ENCODE data around the gene ABL2. TPM values are rescaled to one million over a fixed set of nuclear protein-coding genes. Genes with fewer than 3 reads are reported as not detected.

ABL2 gene
- total RNA-seq, 1 experiment from 2014 or later = 38.3 TPM

DNA sequence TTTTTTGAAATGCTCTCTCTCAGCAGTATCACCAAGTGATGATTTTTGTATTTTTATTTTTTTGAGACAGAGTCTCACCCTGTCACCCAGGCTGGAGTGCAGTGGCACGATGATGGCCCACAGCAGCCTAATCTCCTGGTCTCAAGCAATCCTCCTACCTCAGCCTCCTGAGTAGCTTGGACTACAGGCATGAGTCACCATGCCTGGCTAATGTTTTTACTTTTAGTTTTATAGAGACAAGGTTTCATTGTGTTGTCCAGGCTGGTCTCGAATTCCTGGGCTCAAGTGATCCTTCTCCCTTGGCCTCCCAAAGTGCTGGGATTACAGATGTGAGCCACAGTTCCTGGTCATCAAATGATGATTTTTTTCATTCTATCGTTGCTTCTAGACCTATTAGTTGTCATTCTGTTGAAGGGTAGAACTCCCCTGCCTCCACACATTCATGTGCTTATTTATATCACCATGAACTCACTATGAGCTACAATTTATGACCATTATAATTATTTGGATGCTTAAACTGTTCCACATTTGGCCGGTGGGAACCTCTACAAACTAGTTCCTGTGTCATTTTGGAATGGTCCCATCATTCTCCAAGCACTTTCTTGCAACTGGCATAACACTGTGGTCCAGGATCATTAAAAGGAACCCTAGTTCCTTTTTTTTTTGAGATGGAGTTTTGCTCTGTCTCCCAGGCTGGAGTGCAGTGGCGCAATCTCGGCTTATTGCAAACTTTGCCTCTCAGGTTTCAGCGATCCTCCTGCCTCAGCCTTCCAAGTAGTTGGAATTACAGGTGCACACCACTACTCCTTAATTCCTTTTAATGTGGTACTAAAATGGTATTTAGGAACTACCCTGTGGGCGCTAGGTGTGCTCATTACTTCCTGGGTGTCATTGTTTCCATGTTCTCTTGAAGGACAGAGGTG is 167.9 kb downstream of the ABL2 start:
- Histone ChIP-seq H3K4me3 (ENCODE audit: low read depth in 2 of 2, low read length in 2 of 2) (no peak overlapping the region), H3K27ac (ENCODE audit: low read length) (no peak overlapping the region), H3K9me3 (ENCODE audit: control insufficient read depth, insufficient read depth, low read depth, low read length) (no peaks in the 10 kb centered on the region), H3K27me3 (ENCODE audit: control insufficient read depth, insufficient read depth, low read length) (no peaks in the 10 kb centered on the region), H3K4me1 (ENCODE audit: control insufficient read depth, insufficient read depth, low read length) (no peaks in the 10 kb centered on the region), H3K36me3 (ENCODE audit: control insufficient read depth, insufficient read depth, low read length) (no peaks in the 10 kb centered on the region)
- no peak for TF ChIP-seq POLR2AphosphoS5 (IDR thresholded peaks at IDR 0.05; ENCODE audit: low read depth, low read length)
- in situ Hi-C loops (cut with HindIII; ENCODE audit: low pct_unique_long_range_greater_than_20kb, low sequenced_read_pairs) = no loop called here
- ChIA-PET CTCF (no interaction called here), POLR2A (no interaction called here)
- no TSS peak for BruUV-seq (replicated peaks)
- intact Hi-C loops (cut with micrococcal nuclease; ENCODE audit: unreplicated experiment) = no loop called here
- ATAC-seq = no peak
- DNase-seq (ENCODE audit: low read depth, low spot score) = no peak

DNA sequence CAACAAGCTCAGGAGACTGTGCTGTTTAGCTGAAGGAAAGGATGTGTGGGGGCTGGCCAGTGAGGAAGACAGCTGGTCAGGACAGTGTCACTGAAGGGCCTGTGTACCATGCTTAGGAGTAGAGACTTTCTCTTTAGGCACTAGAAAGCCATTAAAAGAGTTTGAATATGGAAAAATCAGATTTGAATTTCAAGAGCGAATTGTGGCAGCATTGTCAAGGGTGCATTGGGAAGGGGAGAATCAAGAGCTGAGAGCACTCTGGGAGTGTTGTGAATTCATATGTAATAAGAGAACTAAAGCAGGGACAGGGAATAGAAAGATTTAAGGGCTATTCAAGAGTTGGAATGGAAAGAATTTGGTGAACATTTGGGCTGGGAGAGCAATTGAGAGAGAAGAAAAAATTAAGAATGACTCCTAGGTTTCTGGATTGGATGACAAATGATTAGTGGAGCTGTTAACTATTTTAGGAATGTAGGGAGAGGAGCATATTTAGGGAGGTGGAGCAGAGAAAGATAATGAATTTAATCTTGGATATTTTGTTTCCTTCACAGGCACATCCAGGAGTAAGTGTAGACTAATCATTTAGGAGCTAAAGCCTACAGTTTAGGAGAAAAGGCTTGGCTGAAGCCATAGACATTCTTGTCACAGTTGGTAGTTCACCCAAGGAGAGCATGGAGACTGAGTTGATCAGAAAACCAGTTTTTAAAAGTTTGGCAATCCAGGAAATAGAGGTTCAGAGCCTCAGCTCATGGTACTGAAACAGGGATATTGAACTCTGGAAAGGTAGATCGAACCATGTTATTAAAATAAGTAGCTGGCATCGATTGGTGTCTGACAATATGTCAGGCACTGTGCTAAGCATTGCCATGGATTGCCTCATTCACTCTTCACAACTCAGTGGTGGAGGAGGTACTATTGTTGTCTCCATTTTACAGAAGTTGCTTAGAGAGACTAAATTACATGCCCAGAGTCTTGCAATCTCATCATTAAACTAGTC is 170.7 kb downstream of the ABL2 start:
- CTCF ChIA-PET = no interaction called here
- in situ Hi-C loops (cut with HindIII; ENCODE audit: low pct_unique_long_range_greater_than_20kb, low sequenced_read_pairs) (no loop called here), intact Hi-C loops (cut with micrococcal nuclease; ENCODE audit: unreplicated experiment) (no loop called here)
- TF ChIP-seq, protein P1, sequence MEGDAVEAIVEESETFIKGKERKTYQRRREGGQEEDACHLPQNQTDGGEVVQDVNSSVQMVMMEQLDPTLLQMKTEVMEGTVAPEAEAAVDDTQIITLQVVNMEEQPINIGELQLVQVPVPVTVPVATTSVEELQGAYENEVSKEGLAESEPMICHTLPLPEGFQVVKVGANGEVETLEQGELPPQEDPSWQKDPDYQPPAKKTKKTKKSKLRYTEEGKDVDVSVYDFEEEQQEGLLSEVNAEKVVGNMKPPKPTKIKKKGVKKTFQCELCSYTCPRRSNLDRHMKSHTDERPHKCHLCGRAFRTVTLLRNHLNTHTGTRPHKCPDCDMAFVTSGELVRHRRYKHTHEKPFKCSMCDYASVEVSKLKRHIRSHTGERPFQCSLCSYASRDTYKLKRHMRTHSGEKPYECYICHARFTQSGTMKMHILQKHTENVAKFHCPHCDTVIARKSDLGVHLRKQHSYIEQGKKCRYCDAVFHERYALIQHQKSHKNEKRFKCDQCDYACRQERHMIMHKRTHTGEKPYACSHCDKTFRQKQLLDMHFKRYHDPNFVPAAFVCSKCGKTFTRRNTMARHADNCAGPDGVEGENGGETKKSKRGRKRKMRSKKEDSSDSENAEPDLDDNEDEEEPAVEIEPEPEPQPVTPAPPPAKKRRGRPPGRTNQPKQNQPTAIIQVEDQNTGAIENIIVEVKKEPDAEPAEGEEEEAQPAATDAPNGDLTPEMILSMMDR (IDR thresholded peaks at IDR 0.05) = no peak
- Histone ChIP-seq H3K4me1 (ENCODE audit: control insufficient read depth, insufficient read depth, low read length) (no peaks in the 10 kb centered on the region), H3K27me3 (ENCODE audit: control insufficient read depth, insufficient read depth, low read length) (no peaks in the 10 kb centered on the region), H3K9me3 (ENCODE audit: control insufficient read depth, insufficient read depth, low read depth, low read length) (no peaks in the 10 kb centered on the region), H3K4me3 (ENCODE audit: low read depth in 2 of 2, low read length in 2 of 2) (no peak overlapping the region), H3K36me3 (ENCODE audit: control insufficient read depth, insufficient read depth, low read length) (no peaks in the 10 kb centered on the region), H3K27ac (ENCODE audit: low read length) (no peak overlapping the region)
- ATAC-seq (no peak), DNase-seq (ENCODE audit: low read depth, low spot score) (no peak)
- POLR2A ChIA-PET = no interaction called here
- TSS peak; percentile 30 for BruUV-seq (replicated peaks)

DNA sequence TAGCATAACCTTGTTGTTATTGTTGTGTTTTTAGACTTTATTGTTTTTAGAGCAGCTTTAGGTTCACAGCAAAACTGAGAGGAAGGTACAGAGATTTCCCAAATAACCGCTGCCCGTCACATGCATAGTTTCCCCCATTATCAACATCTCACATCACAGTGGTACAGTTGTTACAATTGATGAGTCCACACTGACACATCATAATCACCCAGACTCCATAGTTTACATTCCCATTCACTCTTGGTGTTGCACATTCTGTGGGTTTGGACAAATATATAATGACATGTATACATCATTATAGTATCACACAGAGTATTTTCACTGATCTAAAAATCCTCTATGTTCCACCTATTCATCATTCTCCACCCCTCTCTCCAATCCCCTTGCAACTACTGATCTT is 173.5 kb downstream of the ABL2 start:
- Histone ChIP-seq H3K4me3 (ENCODE audit: low read depth in 2 of 2, low read length in 2 of 2) (no peak overlapping the region), H3K9me3 (ENCODE audit: control insufficient read depth, insufficient read depth, low read depth, low read length) (no peaks in the 10 kb centered on the region), H3K27me3 (ENCODE audit: control insufficient read depth, insufficient read depth, low read length) (no peaks in the 10 kb centered on the region), H3K36me3 (ENCODE audit: control insufficient read depth, insufficient read depth, low read length) (no peaks in the 10 kb centered on the region), H3K27ac (ENCODE audit: low read length) (no peak overlapping the region), H3K4me1 (ENCODE audit: control insufficient read depth, insufficient read depth, low read length) (no peaks in the 10 kb centered on the region)
- CTCF ChIA-PET = no interaction called here
- in situ Hi-C loops (cut with HindIII; ENCODE audit: low pct_unique_long_range_greater_than_20kb, low sequenced_read_pairs) (no loop called here), intact Hi-C loops (cut with micrococcal nuclease; ENCODE audit: unreplicated experiment) (no loop called here)
- TF ChIP-seq TCF7L2 (IDR thresholded peaks at IDR 0.05; ENCODE audit: low read depth, low read length) (no peak), POLR2AphosphoS5 (IDR thresholded peaks at IDR 0.05; ENCODE audit: low read depth, low read length) (no peak), SIN3A (IDR thresholded peaks at IDR 0.05; ENCODE audit: borderline replicate concordance, insufficient read depth, low read depth, low read length) (no peak)
- TF ChIP-seq, protein P2, sequence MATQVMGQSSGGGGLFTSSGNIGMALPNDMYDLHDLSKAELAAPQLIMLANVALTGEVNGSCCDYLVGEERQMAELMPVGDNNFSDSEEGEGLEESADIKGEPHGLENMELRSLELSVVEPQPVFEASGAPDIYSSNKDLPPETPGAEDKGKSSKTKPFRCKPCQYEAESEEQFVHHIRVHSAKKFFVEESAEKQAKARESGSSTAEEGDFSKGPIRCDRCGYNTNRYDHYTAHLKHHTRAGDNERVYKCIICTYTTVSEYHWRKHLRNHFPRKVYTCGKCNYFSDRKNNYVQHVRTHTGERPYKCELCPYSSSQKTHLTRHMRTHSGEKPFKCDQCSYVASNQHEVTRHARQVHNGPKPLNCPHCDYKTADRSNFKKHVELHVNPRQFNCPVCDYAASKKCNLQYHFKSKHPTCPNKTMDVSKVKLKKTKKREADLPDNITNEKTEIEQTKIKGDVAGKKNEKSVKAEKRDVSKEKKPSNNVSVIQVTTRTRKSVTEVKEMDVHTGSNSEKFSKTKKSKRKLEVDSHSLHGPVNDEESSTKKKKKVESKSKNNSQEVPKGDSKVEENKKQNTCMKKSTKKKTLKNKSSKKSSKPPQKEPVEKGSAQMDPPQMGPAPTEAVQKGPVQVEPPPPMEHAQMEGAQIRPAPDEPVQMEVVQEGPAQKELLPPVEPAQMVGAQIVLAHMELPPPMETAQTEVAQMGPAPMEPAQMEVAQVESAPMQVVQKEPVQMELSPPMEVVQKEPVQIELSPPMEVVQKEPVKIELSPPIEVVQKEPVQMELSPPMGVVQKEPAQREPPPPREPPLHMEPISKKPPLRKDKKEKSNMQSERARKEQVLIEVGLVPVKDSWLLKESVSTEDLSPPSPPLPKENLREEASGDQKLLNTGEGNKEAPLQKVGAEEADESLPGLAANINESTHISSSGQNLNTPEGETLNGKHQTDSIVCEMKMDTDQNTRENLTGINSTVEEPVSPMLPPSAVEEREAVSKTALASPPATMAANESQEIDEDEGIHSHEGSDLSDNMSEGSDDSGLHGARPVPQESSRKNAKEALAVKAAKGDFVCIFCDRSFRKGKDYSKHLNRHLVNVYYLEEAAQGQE (IDR thresholded peaks at IDR 0.05; ENCODE audit: insufficient read depth in 1 of 2, low read depth in 2 of 2, low read length in 1 of 2) = no peak
- TF ChIP-seq, protein P1 (IDR thresholded peaks at IDR 0.05) = no peak
- ATAC-seq = no peak
- no peak for DNase-seq (ENCODE audit: low read depth, low spot score)
- POLR2A ChIA-PET = no interaction called here
- BruUV-seq (replicated peaks) = no TSS peak

Measured in Panc1 (cell line).